ENCODE measurements around the gene SMAD6.

Gene SMAD6

GRCh38 chr15:66704019-66704802 is 2.2 kb downstream of the SMAD6 start:
- DNase-seq = no peak

GRCh38 chr15:66704803-66705153 is 2.7 kb downstream of the SMAD6 start:
- no peak for DNase-seq

GRCh38 chr15:66705277-66706146 is 3.5 kb downstream of the SMAD6 start:
- DNase-seq = no peak

- no peak for DNase-seq
These were observed 4.2 kb downstream of the SMAD6 start for GRCh38 chr15:66706225-66706732.

GRCh38 chr15:66706840-66707239 is 4.8 kb downstream of the SMAD6 start:
- DNase-seq = no peak

GRCh38 chr15:66707310-66708082 is 5.5 kb downstream of the SMAD6 start:
- DNase-seq = no peak

- no peak for DNase-seq
These were observed 6.4 kb downstream of the SMAD6 start for GRCh38 chr15:66708389-66708788.

GRCh38 chr15:66709884-66710283 is 7.8 kb downstream of the SMAD6 start:
- DNase-seq = no peak

- no peak for DNase-seq
These were observed 9.2 kb downstream of the SMAD6 start for GRCh38 chr15:66711260-66711659.

GRCh38 chr15:66711862-66712261 is 9.8 kb downstream of the SMAD6 start:
- no peak for DNase-seq

GRCh38 chr15:66713843-66714508 is 11.9 kb downstream of the SMAD6 start:
- no peak for DNase-seq

- no peak for DNase-seq
These were observed 12.5 kb downstream of the SMAD6 start for GRCh38 chr15:66714543-66714981.

GRCh38 chr15:66715181-66715624 is 13.2 kb downstream of the SMAD6 start:
- no peak for DNase-seq

- no peak for DNase-seq
These were observed 14.0 kb downstream of the SMAD6 start for GRCh38 chr15:66715720-66716655.

- no peak for DNase-seq
These were observed 14.6 kb downstream of the SMAD6 start for GRCh38 chr15:66716656-66717020.

- DNase-seq = no peak
These were observed 16.4 kb downstream of the SMAD6 start for GRCh38 chr15:66718220-66718988.

- no peak for DNase-seq
These were observed 17.4 kb downstream of the SMAD6 start for GRCh38 chr15:66719471-66719870.

GRCh38 chr15:66720206-66721010 is 18.4 kb downstream of the SMAD6 start:
- no peak for DNase-seq

- DNase-seq = no peak
These were observed 19.0 kb downstream of the SMAD6 start for GRCh38 chr15:66721020-66721419.

- DNase-seq = no peak
These were observed 19.5 kb downstream of the SMAD6 start for GRCh38 chr15:66721501-66721937.

All from NCI-H187 (cell line).